ENCODE measurements around the gene CREB1. TPM values are rescaled to one million over a fixed set of nuclear protein-coding genes. Genes with fewer than 3 reads are reported as not detected.
"Not testable (repeated sequence)": the region's sequence is repeated elsewhere in the genome, so short reads cannot be mapped to it uniquely, and the experiment has no call there.

Gene CREB1
- total RNA-seq, 6 experiments from 2014 or later, result 32.9 to 51.8 (median 48.9) TPM

GRCh38 chr2:207632575-207633493 is 103.1 kb downstream of the CREB1 start:
- no peak for TF ChIP-seq CTCF (IDR thresholded peaks at IDR 0.05)
- DNase-seq, result peak; percentile 42
- H3K36me3 Mint-ChIP-seq (ENCODE audit: low read depth), result no peaks in the 10 kb centered on the region
- no peak overlapping the region for H3K4me3 Mint-ChIP-seq
- peaks cover 6% of the 10 kb centered on the region; the same call in 1 of the 2 replicates for H3K27me3 Mint-ChIP-seq (ENCODE audit: insufficient read depth)
- peak overlapping the region; percentile 31 for H3K27ac Mint-ChIP-seq
- H3K9me3 Mint-ChIP-seq, result no peaks in the 10 kb centered on the region
- H3K4me1 Mint-ChIP-seq (ENCODE audit: low read depth), result peaks cover 18% of the 10 kb centered on the region

DNA sequence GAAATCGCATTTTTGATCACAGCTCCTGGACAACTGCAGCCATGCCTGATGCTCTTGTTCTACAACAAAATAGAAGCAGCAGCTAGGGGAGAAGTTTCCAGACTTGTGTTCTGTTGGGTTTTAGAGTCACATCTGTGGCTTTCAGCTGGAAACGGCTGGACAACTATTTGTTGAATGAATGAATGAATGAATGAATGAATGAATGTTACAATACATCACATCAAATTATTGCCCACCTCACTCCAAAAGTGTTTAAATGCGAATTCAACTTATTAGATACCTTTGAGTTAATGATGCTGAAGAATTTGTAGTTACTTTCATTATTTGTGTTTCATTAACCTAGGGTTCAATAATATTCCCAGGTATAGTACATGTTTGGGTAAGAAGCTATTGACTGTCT is 103.9 kb downstream of the CREB1 start:
- H3K27me3 Mint-ChIP-seq (ENCODE audit: insufficient read depth), result peaks cover 6% of the 10 kb centered on the region; the same call in 1 of the 2 replicates
- DNase-seq, result no peak
- no peak for TF ChIP-seq CTCF (IDR thresholded peaks at IDR 0.05)
- H3K4me1 Mint-ChIP-seq (ENCODE audit: low read depth), result peaks cover 18% of the 10 kb centered on the region
- H3K36me3 Mint-ChIP-seq (ENCODE audit: low read depth), result no peaks in the 10 kb centered on the region
- no peak overlapping the region for H3K27ac Mint-ChIP-seq
- H3K4me3 Mint-ChIP-seq, result no peak overlapping the region
- no peaks in the 10 kb centered on the region for H3K9me3 Mint-ChIP-seq

DNA sequence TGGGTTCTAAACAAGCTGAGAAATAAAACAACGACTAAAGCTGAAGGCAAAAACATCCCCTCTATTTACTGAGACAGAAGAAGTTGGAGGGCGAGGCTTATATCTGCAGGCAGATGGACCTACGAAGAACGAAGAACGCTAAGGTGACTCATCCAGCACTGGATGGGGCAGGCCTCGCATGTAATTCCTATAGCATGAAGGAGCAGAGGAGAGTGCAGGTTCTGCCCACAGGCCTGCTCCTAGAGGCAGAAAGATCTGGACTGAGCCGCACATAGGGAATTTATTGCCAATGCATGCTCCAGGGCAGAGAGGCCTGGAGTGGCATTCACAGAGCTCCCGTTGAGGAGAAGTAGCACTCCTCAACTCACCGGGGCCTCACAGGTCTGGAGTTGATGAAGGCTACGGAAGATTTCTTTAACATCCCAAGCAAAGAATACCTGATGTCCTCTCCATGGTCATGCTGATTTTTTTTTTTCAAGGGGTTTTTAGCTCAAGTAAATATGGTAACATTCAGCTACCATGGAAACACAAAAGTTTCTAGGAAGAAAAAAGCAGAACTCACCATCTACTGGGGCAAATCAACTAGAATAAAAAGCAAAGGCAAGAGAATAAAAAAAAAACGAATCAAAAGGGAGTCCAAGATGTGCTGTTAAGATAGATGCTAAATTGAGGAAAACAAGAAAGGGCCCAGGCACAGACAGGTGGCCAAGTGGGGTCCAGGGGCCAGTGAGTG is 105.9 kb downstream of the CREB1 start:
- no peak for TF ChIP-seq CTCF (IDR thresholded peaks at IDR 0.05)
- peaks cover 8% of the 10 kb centered on the region; the same call in 1 of the 2 replicates for H3K27me3 Mint-ChIP-seq (ENCODE audit: insufficient read depth)
- H3K4me1 Mint-ChIP-seq (ENCODE audit: low read depth), result peaks cover 18% of the 10 kb centered on the region
- peak; percentile 12 for DNase-seq
- H3K9me3 Mint-ChIP-seq, result peaks cover 6% of the 10 kb centered on the region; the same call in 1 of the 2 replicates
- no peaks in the 10 kb centered on the region for H3K36me3 Mint-ChIP-seq (ENCODE audit: low read depth)
- H3K27ac Mint-ChIP-seq, result peak overlapping the region; percentile 5; the same call in 1 of the 2 replicates
- no peak overlapping the region for H3K4me3 Mint-ChIP-seq

DNA sequence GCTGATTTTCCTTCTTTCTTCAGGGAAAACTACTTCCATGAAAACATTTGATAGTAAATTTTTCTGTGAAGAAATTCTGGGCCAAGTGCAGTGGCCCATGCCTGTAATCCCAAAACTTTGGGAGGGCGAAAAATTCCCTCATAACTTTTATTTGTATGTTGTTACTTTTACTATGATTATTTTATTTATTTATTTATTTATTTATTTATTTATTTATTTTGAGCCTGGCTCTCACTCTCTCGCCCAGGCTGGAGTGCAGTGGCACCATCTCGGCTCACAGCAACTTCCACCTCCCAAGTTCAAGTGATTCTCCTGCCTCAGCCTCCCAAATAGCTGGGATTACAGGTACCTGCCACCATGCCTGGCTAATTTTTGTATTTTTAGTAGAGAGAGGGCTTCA is 109.5 kb downstream of the CREB1 start:
- peaks cover 15% of the 10 kb centered on the region for H3K27me3 Mint-ChIP-seq (ENCODE audit: insufficient read depth)
- H3K27ac Mint-ChIP-seq; H3K4me1 Mint-ChIP-seq (ENCODE audit: low read depth); H3K9me3 Mint-ChIP-seq; H3K4me3 Mint-ChIP-seq; DNase-seq; H3K36me3 Mint-ChIP-seq (ENCODE audit: low read depth): not testable (repeated sequence)

GRCh38 chr2:207640160-207640559 is 110.4 kb downstream of the CREB1 start:
- H3K9me3 Mint-ChIP-seq, result peaks cover 6% of the 10 kb centered on the region; the same call in 1 of the 2 replicates
- no peak for DNase-seq
- no peak overlapping the region for H3K4me3 Mint-ChIP-seq
- TF ChIP-seq CTCF (IDR thresholded peaks at IDR 0.05), result no peak
- H3K27ac Mint-ChIP-seq, result no peak overlapping the region
- no peaks in the 10 kb centered on the region for H3K36me3 Mint-ChIP-seq (ENCODE audit: low read depth)
- peaks cover 15% of the 10 kb centered on the region for H3K27me3 Mint-ChIP-seq (ENCODE audit: insufficient read depth)
- no peaks in the 10 kb centered on the region for H3K4me1 Mint-ChIP-seq (ENCODE audit: low read depth)

Data from HFFc6 (cell line).